ENCODE data around the gene ORMDL2. TPM values are rescaled to one million over a fixed set of nuclear protein-coding genes. Genes with fewer than 3 reads are reported as not detected.

ORMDL2 gene, protein sequence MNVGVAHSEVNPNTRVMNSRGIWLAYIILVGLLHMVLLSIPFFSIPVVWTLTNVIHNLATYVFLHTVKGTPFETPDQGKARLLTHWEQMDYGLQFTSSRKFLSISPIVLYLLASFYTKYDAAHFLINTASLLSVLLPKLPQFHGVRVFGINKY
- 16.9 and 18.8 TPM in 2 replicates for total RNA-seq (2013; cell fraction: nucleolus; rRNA removed)
- total RNA-seq (2014; rRNA removed), result 26.0 and 33.5 TPM in 2 replicates
- 24.2 and 29.1 TPM in 2 replicates for total RNA-seq (2014; rRNA removed; fragmentation: Illumina TruSeq; extraction: Trizol)
- 33.7 and 37.6 TPM in 2 replicates for total RNA-seq (2021)
- polyA plus RNA-seq (2011; ENCODE audit: low read depth), result 53.0 TPM
- 13.8 and 15.0 TPM in 2 replicates for polyA plus RNA-seq (2011; rRNA removed)
- polyA plus RNA-seq (2011; cell fraction: cytosol; rRNA removed), result 17.5 and 20.8 TPM in 2 replicates
- 7.4 and 9.5 TPM in 2 replicates for polyA plus RNA-seq (2011; cell fraction: nucleus; rRNA removed)
- polyA plus RNA-seq (2012), result 31.1 and 39.4 TPM in 2 replicates
- polyA plus RNA-seq (2014; fragmentation: Illumina TruSeq; extraction: Trizol), result 34.1 and 44.2 TPM in 2 replicates
- 100 to 1,000 TPM; 123 to 135 TPM for polyA plus RNA-seq (2014; fragmentation: Nextera tagmentation; extraction: Ambion mirVana)
- 24.3 and 27.5 TPM in 2 replicates for polyA plus RNA-seq (2014; rRNA removed)
- polyA plus RNA-seq (2016; fragmentation: Nextera tagmentation; extraction: Ambion mirVana), result 10 to 100 TPM; 86.9 to 96.0 TPM
- polyA minus RNA-seq (2011; rRNA and poly(A)+ RNA removed), result 19.4 and 32.5 TPM in 2 replicates
- 8.0 and 11.1 TPM in 2 replicates for polyA minus RNA-seq (2011; cell fraction: cytosol; rRNA and poly(A)+ RNA removed)
- 13.8 and 14.9 TPM in 2 replicates for polyA minus RNA-seq (2011; cell fraction: nucleus; rRNA and poly(A)+ RNA removed)
- percentile 74 among the genes with signal in this experiment for Bru-seq, nascent RNA
- BruChase-seq, experiment 1, labeled RNA remaining after a 6-hour chase, result percentile 56 among the genes with signal in this experiment
- BruChase-seq, experiment 2, labeled RNA remaining after a 2-hour chase, result percentile 61 among the genes with signal in this experiment
- long read RNA-seq, experiment 1, transcript ORMDL2-201 (4 exons, 2,141 nt), result major isoform, 6 of 7 reads
- long read RNA-seq, experiment 1, partial matches to known transcripts, result 0 of 7 reads
- long read RNA-seq, experiment 1, other reads (novel, unspliced or antisense), result 0 of 7 reads
- long read RNA-seq, experiment 2, transcript ORMDL2-201 (4 exons, 2,141 nt), result major isoform, 30 of 33 reads
- long read RNA-seq, experiment 2, partial matches to known transcripts, result 0 of 33 reads
- long read RNA-seq, experiment 2, other reads (novel, unspliced or antisense), result 3 of 33 reads

DNA sequence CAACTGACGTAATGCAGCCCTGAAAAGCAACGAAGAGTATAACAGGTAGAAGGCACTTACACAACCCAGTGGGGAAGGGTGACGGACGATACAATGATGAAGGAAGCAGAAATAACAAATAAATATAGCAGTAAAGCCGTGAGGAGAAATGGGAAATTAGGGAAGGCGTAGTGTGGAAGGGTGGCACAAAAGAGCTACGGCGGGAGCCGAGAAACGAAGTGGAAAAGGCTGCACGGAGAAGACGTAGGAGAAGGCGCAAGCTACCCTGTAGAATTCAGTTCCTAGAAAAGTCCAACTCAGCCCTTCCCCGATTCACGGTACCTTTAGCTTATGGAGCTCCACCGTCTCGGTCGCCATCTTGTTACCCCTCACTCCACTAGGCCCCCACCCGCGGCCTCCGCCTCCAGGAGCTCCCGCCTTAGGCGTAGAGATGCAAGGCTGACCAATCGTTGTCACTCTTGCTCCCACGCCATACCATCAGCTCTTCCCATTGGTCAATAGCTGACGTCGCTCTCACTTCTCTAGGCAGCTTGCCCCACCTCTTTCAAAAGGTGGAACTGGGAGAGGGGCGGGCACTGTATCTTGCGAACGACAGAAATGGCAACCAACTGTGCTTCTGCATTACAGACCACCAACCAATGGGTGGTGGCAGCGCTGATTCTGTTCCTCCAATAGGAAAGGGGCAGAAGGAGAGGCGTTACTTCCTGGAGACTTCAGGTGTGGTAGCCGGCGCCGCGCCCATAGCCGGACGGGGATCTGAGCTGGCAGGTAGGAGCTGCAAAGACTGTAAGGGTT is at the start of gene ORMDL2, which contains the start of gene SARNP:
Gene ORMDL2 (plus strand): TSS at position 697 of the 795 bp plus-strand sequence. CDS start 959 bp downstream, outside the sequence.
Gene SARNP (minus strand): TSS at position 380 of the 795 bp plus-strand sequence. CDS start 23 bp downstream, at position 357.
- ChIA-PET RAD21 (ENCODE audit: unreplicated experiment) (interaction anchor here (0.6 to 4.2 kb wide), 26 partner anchors 9 to 1659 kb away, joined by 3 to 36 read pairs (median 5); partner anchors contain the start of genes CD63, DGKA, DNAJC14 and GDF11), CTCF (interaction anchor here (0.6 to 7.2 kb wide), 26 partner anchors 9 to 827 kb away, joined by 3 to 89 read pairs (median 4); partner anchors contain the start of genes DNAJC14, PA2G4, PYM1 and RAB5B), SMC1A (ENCODE audit: uncharacterized antibody, unreplicated experiment) (interaction anchor here (0.5 to 6.4 kb wide), 26 partner anchors 9 to 405 kb away, joined by 3 to 41 read pairs (median 4); partner anchors contain the start of genes DNAJC14, GDF11, PYM1 and RAB5B), POLR2A (interaction anchor here (0.5 to 6.5 kb wide), 22 partner anchors 9 to 1564 kb away, joined by 3 to 103 read pairs (median 5); partner anchors contain the start of genes CD63, DGKA, DNAJC14 and PA2G4)
- Histone ChIP-seq H3K4me3 (peak within 1 kb of the TSS; percentile 85), H3K27ac (ENCODE audit: control insufficient read depth, insufficient read depth) (peak within 1 kb of the TSS; percentile 92), H2AFZ (ENCODE audit: control insufficient read depth, low read depth, low read length) (peak within 1 kb of the TSS; percentile 97), H3K9me3 (replicated peaks; ENCODE audit: control insufficient read depth, insufficient read depth, low read length) (no peaks in the 10 kb centered on the region), H3K9ac (ENCODE audit: control insufficient read depth, insufficient read depth, low read length) (peak within 1 kb of the TSS; percentile 86), H4K20me1 (ENCODE audit: control insufficient read depth, insufficient read depth) (no peaks in the 10 kb centered on the region), H3K36me3 (ENCODE audit: control insufficient read depth in 2 of 2, insufficient read depth in 2 of 2, low read length in 1 of 2) (peaks cover 5 to 27% of the 10 kb centered on the region in 2 experiments), H3K79me2 (ENCODE audit: control insufficient read depth, insufficient read depth, low read length) (peaks cover 59% of the 10 kb centered on the region), H3K4me1 (ENCODE audit: control insufficient read depth, insufficient read depth, low read length) (peaks cover 10% of the 10 kb centered on the region; the same call in 1 of the 2 replicates), H3K27me3 (replicated peaks in 1 of 2; ENCODE audit: control insufficient read depth in 2 of 2, insufficient read depth in 2 of 2, low read length in 1 of 2) (no peaks in the 10 kb centered on the region), H3K4me2 (ENCODE audit: control insufficient read depth, insufficient read depth) (peak within 1 kb of the TSS; percentile 69)
- intact Hi-C loops (cut with micrococcal nuclease; ENCODE audit: unreplicated experiment) (loop anchor here (2.0 kb wide), 2 partner anchors 79 to 109 kb away; partner anchors contain the start of gene PYM1), in situ Hi-C loops (cut with MboI) (no loop called here)
- FAIRE-seq, result peak; percentile 99
- 2% methylated on average over 38 of the region's 38 CpGs for WGBS (ENCODE audit: insufficient coverage, insufficient replicate concordance, low lambda C conversion rate, missing lambda C conversion rate)
- no TSS peak for BruUV-seq (replicated peaks)
- peak; percentile 98 for ATAC-seq
- DNase-seq (ENCODE audit: low read depth, low spot score), result peak; percentile 100
- TF ChIP-seq MLLT1 (IDR thresholded peaks at IDR 0.05) (peak; percentile 79), POLR2AphosphoS2 (IDR thresholded peaks at IDR 0.05; ENCODE audit: low read depth, low read length) (peak; percentile 65; the same call in 1 of the 2 replicates), BACH1 (IDR thresholded peaks at IDR 0.05; ENCODE audit: borderline replicate concordance) (0 out of 2 replicates have a peak, but pooled peaks have one; percentile 64), EED (IDR thresholded peaks at IDR 0.05; ENCODE audit: low read depth) (no peak), SP1 (IDR thresholded peaks at IDR 0.05; ENCODE audit: low read depth, low read length) (peak; percentile 98), IRF4 (IDR thresholded peaks at IDR 0.05; ENCODE audit: low read depth, low read length) (peak; percentile 85), SIX5 (IDR thresholded peaks at IDR 0.05; ENCODE audit: low read depth, low read length, severe bottlenecking) (peak; percentile 37)
- TF ChIP-seq, protein P1, sequence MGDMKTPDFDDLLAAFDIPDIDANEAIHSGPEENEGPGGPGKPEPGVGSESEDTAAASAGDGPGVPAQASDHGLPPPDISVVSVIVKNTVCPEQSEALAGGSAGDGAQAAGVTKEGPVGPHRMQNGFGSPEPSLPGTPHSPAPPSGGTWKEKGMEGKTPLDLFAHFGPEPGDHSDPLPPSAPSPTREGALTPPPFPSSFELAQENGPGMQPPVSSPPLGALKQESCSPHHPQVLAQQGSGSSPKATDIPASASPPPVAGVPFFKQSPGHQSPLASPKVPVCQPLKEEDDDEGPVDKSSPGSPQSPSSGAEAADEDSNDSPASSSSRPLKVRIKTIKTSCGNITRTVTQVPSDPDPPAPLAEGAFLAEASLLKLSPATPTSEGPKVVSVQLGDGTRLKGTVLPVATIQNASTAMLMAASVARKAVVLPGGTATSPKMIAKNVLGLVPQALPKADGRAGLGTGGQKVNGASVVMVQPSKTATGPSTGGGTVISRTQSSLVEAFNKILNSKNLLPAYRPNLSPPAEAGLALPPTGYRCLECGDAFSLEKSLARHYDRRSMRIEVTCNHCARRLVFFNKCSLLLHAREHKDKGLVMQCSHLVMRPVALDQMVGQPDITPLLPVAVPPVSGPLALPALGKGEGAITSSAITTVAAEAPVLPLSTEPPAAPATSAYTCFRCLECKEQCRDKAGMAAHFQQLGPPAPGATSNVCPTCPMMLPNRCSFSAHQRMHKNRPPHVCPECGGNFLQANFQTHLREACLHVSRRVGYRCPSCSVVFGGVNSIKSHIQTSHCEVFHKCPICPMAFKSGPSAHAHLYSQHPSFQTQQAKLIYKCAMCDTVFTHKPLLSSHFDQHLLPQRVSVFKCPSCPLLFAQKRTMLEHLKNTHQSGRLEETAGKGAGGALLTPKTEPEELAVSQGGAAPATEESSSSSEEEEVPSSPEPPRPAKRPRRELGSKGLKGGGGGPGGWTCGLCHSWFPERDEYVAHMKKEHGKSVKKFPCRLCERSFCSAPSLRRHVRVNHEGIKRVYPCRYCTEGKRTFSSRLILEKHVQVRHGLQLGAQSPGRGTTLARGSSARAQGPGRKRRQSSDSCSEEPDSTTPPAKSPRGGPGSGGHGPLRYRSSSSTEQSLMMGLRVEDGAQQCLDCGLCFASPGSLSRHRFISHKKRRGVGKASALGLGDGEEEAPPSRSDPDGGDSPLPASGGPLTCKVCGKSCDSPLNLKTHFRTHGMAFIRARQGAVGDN (IDR thresholded peaks at IDR 0.05), result 0 out of 2 replicates have a peak, but pooled peaks have one; percentile 34
- TF ChIP-seq, protein P2, sequence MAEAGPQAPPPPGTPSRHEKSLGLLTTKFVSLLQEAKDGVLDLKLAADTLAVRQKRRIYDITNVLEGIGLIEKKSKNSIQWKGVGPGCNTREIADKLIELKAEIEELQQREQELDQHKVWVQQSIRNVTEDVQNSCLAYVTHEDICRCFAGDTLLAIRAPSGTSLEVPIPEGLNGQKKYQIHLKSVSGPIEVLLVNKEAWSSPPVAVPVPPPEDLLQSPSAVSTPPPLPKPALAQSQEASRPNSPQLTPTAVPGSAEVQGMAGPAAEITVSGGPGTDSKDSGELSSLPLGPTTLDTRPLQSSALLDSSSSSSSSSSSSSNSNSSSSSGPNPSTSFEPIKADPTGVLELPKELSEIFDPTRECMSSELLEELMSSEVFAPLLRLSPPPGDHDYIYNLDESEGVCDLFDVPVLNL (IDR thresholded peaks at IDR 0.05; ENCODE audit: low read depth, low read length), result peak; percentile 77

Measured in GM12878 (cell line).